Measurements from ENCODE around the gene ABR. TPM values are rescaled to one million over a fixed set of nuclear protein-coding genes. Genes with fewer than 3 reads are reported as not detected.

Gene ABR
- total and polyA plus RNA-seq, 2 of the 8 experiments (the other 6 are each of a cell fraction or from before 2014, with no cell fraction given), result 44.8 to 47.2 TPM

DNA sequence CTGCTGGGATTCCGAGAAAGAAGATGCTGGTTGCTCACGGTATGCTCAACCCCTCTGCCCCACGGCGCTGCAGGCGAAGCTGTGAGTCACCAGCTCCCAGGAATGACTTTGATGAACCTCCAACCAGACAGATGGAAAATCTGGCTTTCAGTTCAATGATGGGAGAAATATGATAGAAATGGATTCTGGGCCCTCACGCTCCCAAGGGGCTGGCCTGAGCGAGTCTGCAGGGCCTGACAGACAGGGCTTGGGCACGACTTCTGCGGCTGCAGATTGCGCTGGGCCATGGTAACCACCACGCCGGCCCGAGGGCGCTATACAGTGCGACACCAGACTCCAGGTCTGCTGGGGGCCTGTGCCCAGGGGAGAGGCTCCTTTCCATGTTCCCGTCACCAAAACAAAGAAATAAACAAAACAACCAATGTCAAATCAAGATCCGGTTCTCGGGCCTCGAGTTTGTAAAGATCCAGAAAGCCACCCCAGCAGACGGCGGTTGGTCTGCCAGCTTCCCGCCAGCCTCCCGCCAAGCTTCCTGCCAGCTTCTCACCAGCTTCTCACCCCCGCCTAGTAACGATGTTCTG, 11.1 kb upstream of the ABR start:
- H2AFZ ChIP-seq (ENCODE audit: low read length), result no peak overlapping the region
- H3K27me3 ChIP-seq (replicated peaks in 1 of 4; ENCODE audit: control insufficient read depth in 3 of 4, extremely low read depth in 1 of 4, insufficient read depth in 3 of 4, low read length in 3 of 4), result no peaks in the 10 kb centered on the region
- DNase-seq (ENCODE audit: low read depth in 1 of 2, low spot score in 2 of 2), result no peak
- H4K5ac ChIP-seq (ENCODE audit: insufficient read length, low read depth, low read length), result no peak overlapping the region
- no peak overlapping the region for H2BK12ac ChIP-seq (ENCODE audit: low read depth, low read length)
- WGBS, 2 experiments (ENCODE audit: extremely low coverage in 1 of 2, insufficient coverage in 1 of 2, insufficient read length in 1 of 2, insufficient replicate concordance in 2 of 2, low coverage in 1 of 2, low lambda C conversion rate in 2 of 2, missing lambda C conversion rate in 1 of 2), result 83% methylated on average over 22 of the region's 25 CpGs; no CpG with 5 or more reads in 1 of the 2 experiments
- no peak overlapping the region for H4K8ac ChIP-seq (ENCODE audit: extremely low read depth, insufficient read depth, low read length)
- no peaks in the 10 kb centered on the region for H4K20me1 ChIP-seq (replicated peaks in 1 of 2; ENCODE audit: control insufficient read depth in 1 of 2, insufficient read depth in 2 of 2, low read length in 2 of 2)
- ChIA-PET POLR2A (ENCODE audit: partially characterized antibody) (no interaction called here), CTCF (ENCODE audit: partially characterized antibody) (interaction anchor here (0.6 to 0.8 kb wide), 2 partner anchors 10 to 135 kb away, joined by 3 read pairs; no protein-coding TSS in a partner anchor)
- H2BK5ac ChIP-seq (ENCODE audit: low read depth, low read length), result no peak overlapping the region
- H3K23ac ChIP-seq (ENCODE audit: insufficient read length), result no peak overlapping the region
- H3K4me3 ChIP-seq (ENCODE audit: extremely low read depth in 1 of 4, insufficient read depth in 2 of 4, low read depth in 3 of 4, low read length in 4 of 4), result no peak overlapping the region
- H2AK5ac ChIP-seq (ENCODE audit: low read depth, low read length), result no peak overlapping the region
- H3K9ac ChIP-seq (replicated peaks in 1 of 4; ENCODE audit: extremely low read depth in 1 of 4, low read depth in 3 of 4, low read length in 3 of 4), result no peak overlapping the region
- no peaks in the 10 kb centered on the region for H3K79me2 ChIP-seq (ENCODE audit: control insufficient read depth in 1 of 2, insufficient read depth in 2 of 2, low read length in 2 of 2)
- H3K4ac ChIP-seq (replicated peaks; ENCODE audit: insufficient read length, low read depth, low read length), result no peak overlapping the region
- H3K4me2 ChIP-seq (ENCODE audit: insufficient read depth in 1 of 2, low read depth in 2 of 2, low read length in 2 of 2), result no peak overlapping the region
- no peak overlapping the region for H3K27ac ChIP-seq (ENCODE audit: low read depth, low read length)
- no peak overlapping the region for H3K56ac ChIP-seq (replicated peaks; ENCODE audit: insufficient read length, low read depth, low read length)
- no peak overlapping the region for H2BK15ac ChIP-seq (ENCODE audit: low read length)
- FAIRE-seq, result no peak
- H3K79me1 ChIP-seq (ENCODE audit: low read depth, low read length), result no peaks in the 10 kb centered on the region
- no peak overlapping the region for H2BK20ac ChIP-seq (ENCODE audit: low read length)
- H3K18ac ChIP-seq (ENCODE audit: extremely low read depth, low read length), result no peak overlapping the region
- H3K4me1 ChIP-seq (replicated peaks in 1 of 4; ENCODE audit: control insufficient read depth in 3 of 4, insufficient read depth in 4 of 4, low read length in 3 of 4), result peaks cover 0 to 7% (median 4%) of the 10 kb centered on the region in 4 experiments; a peak in 4 of 7 replicates
- H3K36me3 ChIP-seq (ENCODE audit: control insufficient read depth in 2 of 4, insufficient read depth in 4 of 4, low read length in 3 of 4), result no peaks in the 10 kb centered on the region
- H2BK120ac ChIP-seq (replicated peaks; ENCODE audit: low read depth, low read length), result no peak overlapping the region
- H3K9me3 ChIP-seq (ENCODE audit: insufficient read depth in 2 of 2, low read depth in 1 of 2, low read length in 1 of 2), result no peaks in the 10 kb centered on the region
- H3K23me2 ChIP-seq (ENCODE audit: low read depth, low read length), result no peaks in the 10 kb centered on the region
- no peak overlapping the region for H3K14ac ChIP-seq (ENCODE audit: insufficient read length)
- H4K91ac ChIP-seq (replicated peaks; ENCODE audit: insufficient read length, low read length), result no peak overlapping the region
- TF ChIP-seq PHF8 (conservative IDR thresholded peaks at IDR 0.05; ENCODE audit: low read depth, low read length) (no peak), SIRT6 (IDR thresholded peaks at IDR 0.05; ENCODE audit: low read length) (no peak), KDM1A (IDR thresholded peaks at IDR 0.05; ENCODE audit: borderline replicate concordance, low read length) (no peak), SP1 (IDR thresholded peaks at IDR 0.05; ENCODE audit: low read depth, low read length) (no peak), USF2 (IDR thresholded peaks at IDR 0.05; ENCODE audit: low read length) (no peak), HDAC6 (IDR thresholded peaks at IDR 0.05; ENCODE audit: low read depth, low read length) (no peak), JUN (IDR thresholded peaks at IDR 0.05; ENCODE audit: low read depth, low read length) (no peak), RBBP5 (IDR thresholded peaks at IDR 0.05; ENCODE audit: borderline replicate concordance, low read depth, low read length) (no peak), CREB1 (IDR thresholded peaks at IDR 0.05) (no peak)
- TF ChIP-seq, protein P1, sequence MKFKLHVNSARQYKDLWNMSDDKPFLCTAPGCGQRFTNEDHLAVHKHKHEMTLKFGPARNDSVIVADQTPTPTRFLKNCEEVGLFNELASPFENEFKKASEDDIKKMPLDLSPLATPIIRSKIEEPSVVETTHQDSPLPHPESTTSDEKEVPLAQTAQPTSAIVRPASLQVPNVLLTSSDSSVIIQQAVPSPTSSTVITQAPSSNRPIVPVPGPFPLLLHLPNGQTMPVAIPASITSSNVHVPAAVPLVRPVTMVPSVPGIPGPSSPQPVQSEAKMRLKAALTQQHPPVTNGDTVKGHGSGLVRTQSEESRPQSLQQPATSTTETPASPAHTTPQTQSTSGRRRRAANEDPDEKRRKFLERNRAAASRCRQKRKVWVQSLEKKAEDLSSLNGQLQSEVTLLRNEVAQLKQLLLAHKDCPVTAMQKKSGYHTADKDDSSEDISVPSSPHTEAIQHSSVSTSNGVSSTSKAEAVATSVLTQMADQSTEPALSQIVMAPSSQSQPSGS (IDR thresholded peaks at IDR 0.05; ENCODE audit: low read length), result no peak
- TF ChIP-seq, protein P2, sequence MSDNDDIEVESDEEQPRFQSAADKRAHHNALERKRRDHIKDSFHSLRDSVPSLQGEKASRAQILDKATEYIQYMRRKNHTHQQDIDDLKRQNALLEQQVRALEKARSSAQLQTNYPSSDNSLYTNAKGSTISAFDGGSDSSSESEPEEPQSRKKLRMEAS (IDR thresholded peaks at IDR 0.05), result no peak
